Activated B cell treated with CpG ODN at 0.5 μM for 24 hours (primary cell): Measurements from ENCODE around the gene C20orf144. TPM values are rescaled to one million over a fixed set of nuclear protein-coding genes. Genes with fewer than 3 reads are reported as not detected.

Source experiments
- ATAC-seq: fragments of 200-7000 bp; cut with Tn5 transposase; one replicate; pipeline ENCODE4 v1.10.0; 2021; ENCODE audit warnings: low read depth, mild to moderate bottlenecking, moderate library complexity
- CTCF ChIA-PET: fragments of 350-600 bp; sonication (Branson Sonifier 250); formaldehyde crosslinking; loops from one replicate; lab custom pipeline; 2021; ENCODE audit warnings: antibody characterized with exemption; lab: Charles Lee
- POLR2A ChIA-PET: fragments of 350-600 bp; sonication (Branson Sonifier 250); formaldehyde crosslinking; loops from one replicate; lab custom pipeline; 2021; ENCODE audit warnings: antibody characterized with exemption; lab: Charles Lee
- DNase-seq: peaks from one replicate; pipeline ENCODE4 v3.0.0; 2022
- H3K27ac Mint-ChIP-seq: one replicate; pipeline ENCODE4 v1.8.0; 2020; ENCODE audit warnings: mixed read lengths
- H3K27me3 Mint-ChIP-seq: one replicate; pipeline ENCODE4 v1.8.0; 2021; ENCODE audit warnings: mixed read lengths
- H3K36me3 Mint-ChIP-seq: one replicate; pipeline ENCODE4 v1.8.0; 2021; ENCODE audit warnings: low read depth, mixed read lengths
- H3K4me1 Mint-ChIP-seq: one replicate; pipeline ENCODE4 v1.8.0; 2021; ENCODE audit warnings: mixed read lengths
- H3K4me3 Mint-ChIP-seq: one replicate; pipeline ENCODE4 v1.8.0; 2020; ENCODE audit warnings: mild to moderate bottlenecking, mixed read lengths
- H3K9me3 Mint-ChIP-seq: one replicate; pipeline ENCODE4 v1.8.0; 2020; ENCODE audit warnings: mixed read lengths
- intact Hi-C: fragments of 100-400 bp; cut with micrococcal nuclease; formaldehyde crosslinking; loops from one replicate; pipeline ENCODE4 v1.15.1; 2024
- total RNA-seq: library from RNA; stranded (reverse); gene quantifications from 2 replicates; pipeline ENCODE4 v1.2.3, GENCODE V29; 2022
- TF ChIP-seq, protein P1 (sequence below): fragments of 200-600 bp; IDR thresholded peaks from one replicate; pipeline ENCODE4 v1.8.0; 2022; ENCODE audit warnings: antibody characterized with exemption, mild to moderate bottlenecking

Gene C20orf144
- total RNA-seq, 1 donor from 2014 or later: 0.20 TPM

DNA sequence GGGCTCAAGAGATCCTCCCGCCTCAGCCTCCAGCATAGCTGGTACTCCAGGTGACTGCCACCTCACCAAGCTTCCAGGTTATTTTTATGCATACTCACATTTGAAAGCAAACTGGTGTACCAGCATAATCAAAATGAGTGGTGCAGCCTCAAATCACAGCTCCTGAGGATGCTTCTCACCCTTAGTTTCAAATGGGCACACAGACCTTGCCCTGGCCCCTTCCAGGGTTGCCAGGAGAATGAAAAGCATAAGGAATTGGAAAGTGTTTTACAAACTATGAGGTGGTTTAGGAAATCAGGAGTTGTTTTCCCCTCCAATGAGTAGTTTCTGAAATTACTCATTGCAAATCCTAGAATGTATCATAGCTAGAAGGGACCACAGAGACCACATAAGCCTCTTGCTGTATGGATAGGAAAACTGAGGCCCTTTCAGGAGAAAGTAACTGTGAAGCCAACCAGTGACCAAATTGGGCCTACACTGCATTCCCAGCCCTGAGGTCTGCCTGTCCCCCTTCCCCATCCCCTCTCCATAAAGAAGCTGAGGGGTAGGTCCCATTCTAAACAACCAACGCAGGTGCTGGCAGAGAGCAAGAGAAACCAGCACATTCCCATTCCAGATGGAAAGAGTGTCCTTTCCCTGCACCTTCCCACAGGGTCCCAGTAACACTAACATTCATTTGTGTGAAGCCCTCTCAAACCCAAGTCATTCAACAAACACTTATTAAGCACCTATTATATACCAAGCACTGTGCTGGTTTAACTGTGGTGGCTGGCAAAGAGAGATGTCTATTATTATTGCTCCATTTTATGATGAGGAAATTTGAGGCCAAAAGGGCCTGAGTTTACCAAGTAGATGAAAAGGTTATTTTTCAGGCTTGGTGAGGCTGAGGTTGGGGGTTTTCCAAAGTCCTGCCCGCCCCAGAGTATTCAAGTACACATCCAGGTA, 26.1 kb downstream of the C20orf144 start:
- intact Hi-C loops: loop anchor here (2.0 to 5.0 kb wide), 2 partner anchors 91 to 124 kb away; partner anchors contain the start of gene CHMP4B
- H3K4me1 Mint-ChIP-seq: peaks cover 20% of the 10 kb centered on the region

DNA sequence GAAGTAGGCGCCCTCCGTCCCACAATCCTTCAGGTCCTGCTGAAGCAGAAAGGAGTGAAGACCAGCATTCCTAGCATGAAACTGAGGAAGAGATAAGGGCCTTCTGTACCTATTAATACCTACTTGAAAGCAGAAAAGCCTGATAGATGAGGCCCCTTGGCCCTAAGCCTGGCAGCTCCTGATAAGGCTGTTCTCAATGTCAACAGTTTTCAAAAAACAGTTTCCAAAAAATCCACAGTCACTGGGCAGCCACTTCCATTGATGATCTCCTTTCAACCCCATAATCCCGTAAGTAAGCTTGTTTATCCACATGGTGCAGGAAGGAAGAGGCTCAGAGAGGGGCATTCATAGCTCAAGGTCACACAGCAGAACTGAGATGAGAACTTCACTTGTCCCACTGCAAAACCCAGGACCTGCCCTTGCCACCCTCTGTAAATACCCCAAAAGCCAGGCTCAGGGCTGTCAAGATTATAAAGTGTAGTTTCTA, 26.9 kb downstream of the C20orf144 start:
- no peak overlapping the region for H3K27ac Mint-ChIP-seq
- H3K4me1 Mint-ChIP-seq: peaks cover 20% of the 10 kb centered on the region
- H3K4me3 Mint-ChIP-seq: no peak overlapping the region
- intact Hi-C loops: loop anchor here (5.0 kb wide), 1 partner anchor 123 kb away; the partner anchor contains the start of gene CHMP4B
- H3K9me3 Mint-ChIP-seq: no peaks in the 10 kb centered on the region
- TF ChIP-seq, protein P1, sequence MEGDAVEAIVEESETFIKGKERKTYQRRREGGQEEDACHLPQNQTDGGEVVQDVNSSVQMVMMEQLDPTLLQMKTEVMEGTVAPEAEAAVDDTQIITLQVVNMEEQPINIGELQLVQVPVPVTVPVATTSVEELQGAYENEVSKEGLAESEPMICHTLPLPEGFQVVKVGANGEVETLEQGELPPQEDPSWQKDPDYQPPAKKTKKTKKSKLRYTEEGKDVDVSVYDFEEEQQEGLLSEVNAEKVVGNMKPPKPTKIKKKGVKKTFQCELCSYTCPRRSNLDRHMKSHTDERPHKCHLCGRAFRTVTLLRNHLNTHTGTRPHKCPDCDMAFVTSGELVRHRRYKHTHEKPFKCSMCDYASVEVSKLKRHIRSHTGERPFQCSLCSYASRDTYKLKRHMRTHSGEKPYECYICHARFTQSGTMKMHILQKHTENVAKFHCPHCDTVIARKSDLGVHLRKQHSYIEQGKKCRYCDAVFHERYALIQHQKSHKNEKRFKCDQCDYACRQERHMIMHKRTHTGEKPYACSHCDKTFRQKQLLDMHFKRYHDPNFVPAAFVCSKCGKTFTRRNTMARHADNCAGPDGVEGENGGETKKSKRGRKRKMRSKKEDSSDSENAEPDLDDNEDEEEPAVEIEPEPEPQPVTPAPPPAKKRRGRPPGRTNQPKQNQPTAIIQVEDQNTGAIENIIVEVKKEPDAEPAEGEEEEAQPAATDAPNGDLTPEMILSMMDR: no peak
- H3K27me3 Mint-ChIP-seq: no peaks in the 10 kb centered on the region
- no peak for DNase-seq
- CTCF ChIA-PET: no interaction called here
- H3K36me3 Mint-ChIP-seq: no peaks in the 10 kb centered on the region
- no peak for ATAC-seq
- POLR2A ChIA-PET: no interaction called here

More for the DNA sequence above, 26.1 kb downstream of the C20orf144 start:
- H3K27ac Mint-ChIP-seq: no peak overlapping the region
- H3K36me3 Mint-ChIP-seq: no peaks in the 10 kb centered on the region
- ChIA-PET CTCF (no interaction called here), POLR2A (interaction anchor here (0.7 kb wide), 1 partner anchor 93 kb away, joined by 4 read pairs; no protein-coding TSS in a partner anchor)
- TF ChIP-seq, protein P1: no peak
- H3K4me3 Mint-ChIP-seq: no peak overlapping the region
- DNase-seq: no peak
- no peak for ATAC-seq
- H3K9me3 Mint-ChIP-seq: no peaks in the 10 kb centered on the region
- no peaks in the 10 kb centered on the region for H3K27me3 Mint-ChIP-seq

DNA sequence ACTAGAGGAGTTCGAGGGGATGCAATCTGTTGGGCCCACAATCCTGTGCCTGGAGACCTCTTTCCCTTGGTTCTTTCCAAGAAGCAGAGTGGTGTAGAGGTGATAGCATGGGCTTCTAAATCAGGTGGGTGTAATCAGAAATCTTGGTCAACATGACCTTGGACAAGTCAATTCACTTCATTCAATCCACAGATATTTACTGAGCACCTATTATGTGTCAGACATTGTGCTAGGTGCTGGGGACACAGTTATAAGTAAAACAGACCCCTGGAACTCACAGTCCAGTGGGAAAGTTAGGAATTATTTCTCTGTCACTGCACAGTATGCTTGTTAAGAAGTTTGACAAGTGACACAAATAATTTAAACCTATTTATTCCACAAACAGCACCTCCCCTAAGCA, 27.4 kb downstream of the C20orf144 start:
- TF ChIP-seq, protein P1: no peak
- Mint-ChIP-seq H3K36me3 (no peaks in the 10 kb centered on the region), H3K27me3 (no peaks in the 10 kb centered on the region), H3K9me3 (no peaks in the 10 kb centered on the region), H3K27ac (no peak overlapping the region), H3K4me3 (no peak overlapping the region), H3K4me1 (peaks cover 16% of the 10 kb centered on the region)
- intact Hi-C loops: loop anchor here (5.0 kb wide), 1 partner anchor 123 kb away; the partner anchor contains the start of gene CHMP4B
- DNase-seq: no peak
- ChIA-PET CTCF (no interaction called here), POLR2A (interaction anchor here (0.6 to 0.8 kb wide), 3 partner anchors 124 to 551 kb away, joined by 3 to 4 read pairs (median 3); no protein-coding TSS in a partner anchor)
- no peak for ATAC-seq

DNA sequence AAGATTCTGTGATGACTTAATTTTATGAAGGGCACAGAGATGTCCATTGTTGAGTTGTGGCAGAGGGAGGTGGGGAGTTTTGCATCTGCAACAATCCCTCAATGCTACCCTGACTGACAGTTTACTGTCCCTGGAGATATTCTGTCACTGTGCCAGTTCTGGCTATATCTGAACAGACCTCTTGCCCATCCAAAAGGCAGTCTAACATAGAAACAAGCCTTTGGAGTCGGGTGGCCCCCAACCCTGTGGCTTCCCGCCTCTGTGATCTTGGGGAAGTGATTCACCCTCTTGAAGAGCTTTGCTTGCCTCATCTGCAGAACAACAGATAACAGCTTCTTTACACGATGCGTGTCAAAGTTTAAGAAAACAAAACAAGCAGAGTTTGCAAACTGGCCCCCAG, 27.8 kb downstream of the C20orf144 start:
- intact Hi-C loops: loop anchor here (5.0 kb wide), 1 partner anchor 122 kb away; the partner anchor contains the start of gene CHMP4B
- POLR2A ChIA-PET: interaction anchor here (0.6 to 0.8 kb wide), 3 partner anchors 124 to 551 kb away, joined by 3 to 4 read pairs (median 3); no protein-coding TSS in a partner anchor
- Mint-ChIP-seq H3K9me3 (no peaks in the 10 kb centered on the region), H3K4me3 (no peak overlapping the region), H3K27ac (no peak overlapping the region), H3K4me1 (peaks cover 11% of the 10 kb centered on the region), H3K36me3 (no peaks in the 10 kb centered on the region), H3K27me3 (no peaks in the 10 kb centered on the region)
- TF ChIP-seq, protein P1: no peak
- ATAC-seq (no peak), DNase-seq (no peak)
- CTCF ChIA-PET: no interaction called here

DNA sequence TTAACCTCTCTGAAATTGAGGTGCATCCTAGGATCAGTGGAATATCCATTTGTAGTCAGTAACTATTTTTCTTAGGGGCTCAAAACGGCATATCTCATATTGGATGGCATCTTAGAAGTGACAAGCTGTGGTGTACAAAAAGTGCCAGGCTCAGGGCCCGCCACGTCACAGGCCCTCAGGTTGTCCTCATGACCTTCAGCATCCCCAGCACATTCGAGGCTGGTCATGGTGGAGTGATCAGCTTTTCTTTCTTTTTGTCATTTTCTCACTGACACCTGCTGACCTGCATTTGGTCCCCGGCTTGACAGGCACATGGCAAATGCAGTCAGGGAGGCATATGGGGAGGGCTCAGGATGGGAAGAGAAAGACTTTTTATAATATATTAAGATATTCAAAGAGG, 31.2 kb downstream of the C20orf144 start:
- TF ChIP-seq, protein P1: no peak
- ATAC-seq (no peak), DNase-seq (no peak)
- no peak overlapping the region for H3K4me3 Mint-ChIP-seq
- peaks cover under 1% of the 10 kb centered on the region for H3K9me3 Mint-ChIP-seq
- POLR2A ChIA-PET: no interaction called here
- no peaks in the 10 kb centered on the region for H3K36me3 Mint-ChIP-seq
- CTCF ChIA-PET: interaction anchor here (0.7 kb wide), 1 partner anchor 169 kb away, joined by 5 read pairs; no protein-coding TSS in a partner anchor
- H3K4me1 Mint-ChIP-seq: no peaks in the 10 kb centered on the region
- no peak overlapping the region for H3K27ac Mint-ChIP-seq
- intact Hi-C loops: no loop called here
- H3K27me3 Mint-ChIP-seq: no peaks in the 10 kb centered on the region
